SK-N-MC (cell line): ENCODE results near the gene TMEM35A.

ENCODE experiments used
- EZH2 ChIP-seq: fragments of 200-600 bp; sonication (generic); IDR thresholded peaks from one replicate; pipeline ENCODE4 v1.6.1; 2017; ENCODE audit warnings: antibody characterized with exemption
- FOXP2 ChIP-seq: optimal IDR thresholded peaks from 2 replicates; pipeline ENCODE3; 2011; ENCODE audit warnings: mild to moderate bottlenecking, moderate library complexity; ENCODE audit not compliant: insufficient read depth; ENCODE audit errors: extremely low read length, control extremely low read depth
- POLR2AphosphoS5 ChIP-seq: IDR thresholded peaks from 2 replicates; pipeline ENCODE4 v1.6.1; 2012; ENCODE audit warnings: mild to moderate bottlenecking, low read depth, low read length, borderline replicate concordance

DNA sequence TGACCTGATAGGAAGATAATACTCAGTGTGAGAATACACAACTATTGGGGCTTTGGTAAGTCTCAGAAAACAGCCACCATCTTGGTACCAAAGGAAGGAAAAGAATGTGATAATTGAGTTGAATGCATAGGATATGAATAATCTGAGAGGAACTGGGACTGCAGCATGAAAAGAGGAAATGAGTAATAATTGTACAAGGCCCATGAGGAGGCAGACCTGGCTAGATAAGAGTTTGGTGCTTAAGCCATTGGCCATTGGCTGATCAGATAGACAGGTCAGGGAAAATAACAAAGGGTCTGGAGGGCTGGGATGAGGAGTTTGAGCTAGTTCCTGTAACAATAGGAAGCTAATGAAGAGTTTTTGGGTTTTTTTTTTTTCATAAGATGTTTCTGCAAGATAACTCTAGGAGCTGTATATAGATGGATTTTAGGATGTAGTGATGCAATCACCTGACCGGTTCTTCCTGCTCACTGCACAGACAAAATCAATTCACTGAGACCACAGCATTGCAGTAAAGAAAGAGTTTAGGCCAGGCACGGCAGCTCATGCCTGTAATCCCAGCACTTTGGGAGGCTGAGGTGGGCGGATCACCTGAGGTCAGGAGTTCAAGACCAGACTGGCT is 21.5 kb upstream of the TMEM35A start:
- TF ChIP-seq POLR2AphosphoS5 (no peak), EZH2 (no peak), FOXP2 (no peak)
